ENCODE results near the gene RFFL. TPM values are rescaled to one million over a fixed set of nuclear protein-coding genes. Genes with fewer than 3 reads are reported as not detected.
A peak's percentile ranks its signal among the peaks of the same experiment; 100 is the strongest.

The RFFL gene
- total and polyA plus RNA-seq, 9 of the 15 experiments (the other 6 are each of a cell fraction or from before 2014, with no cell fraction given), result 3.4 to 18.1 (median 12.8) TPM

DNA sequence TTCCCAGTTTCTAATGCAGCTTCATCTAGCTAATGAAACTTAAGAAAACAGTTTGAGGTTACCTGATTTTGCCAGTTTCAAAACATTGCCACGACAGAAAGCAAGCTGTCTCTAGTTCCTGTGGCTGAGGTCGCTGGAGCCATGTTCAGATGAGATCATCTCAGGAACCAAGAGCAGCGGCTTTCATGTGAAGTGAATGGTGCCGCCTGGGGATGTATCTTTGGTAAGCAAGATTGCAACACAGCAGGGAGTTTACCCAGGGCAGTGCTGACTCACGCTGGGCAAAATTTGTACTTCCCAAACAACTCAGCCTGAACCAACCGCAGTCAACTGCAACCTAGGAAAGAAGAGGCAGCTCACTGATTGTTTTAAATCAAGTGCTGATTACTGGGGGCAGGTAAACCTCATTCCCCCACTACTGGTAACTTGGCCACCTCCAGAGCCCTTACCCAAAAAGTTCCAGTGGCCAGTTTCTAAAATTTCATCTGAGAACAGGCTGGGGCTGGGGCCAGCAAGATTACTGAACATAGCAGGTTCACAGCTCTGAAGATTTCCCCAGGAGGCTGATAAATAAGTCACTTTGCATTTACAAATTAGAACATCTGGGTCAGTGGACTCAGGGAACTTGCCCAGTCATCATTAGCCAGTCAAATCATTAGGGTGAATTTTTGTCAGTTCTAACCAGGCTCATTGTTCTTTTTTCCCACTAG lies at the start of gene RFFL (continued):
- TF ChIP-seq USF2 (CRISPR knock-in tag; IDR thresholded peaks at IDR 0.05) (no peak), HBP1 (CRISPR knock-in tag; IDR thresholded peaks at IDR 0.05) (no peak), SIX5 (IDR thresholded peaks at IDR 0.05; ENCODE audit: borderline replicate concordance in 1 of 2, insufficient read depth in 1 of 2, low read depth in 1 of 2, low read length in 2 of 2) (no peak), KLF10 (CRISPR knock-in tag; IDR thresholded peaks at IDR 0.05) (no peak), NFE2L1 (tag; IDR thresholded peaks at IDR 0.05; ENCODE audit: borderline replicate concordance, low read depth) (peak; percentile 2; the same call in 1 of the 2 replicates), HDAC2 (IDR thresholded peaks at IDR 0.05) (peak; percentile 80), SREBF2 (CRISPR knock-in tag; IDR thresholded peaks at IDR 0.05) (no peak), SAFB2 (IDR thresholded peaks at IDR 0.05; ENCODE audit: borderline replicate concordance, low read depth, low read length, severe bottlenecking) (no peak), GABPA (tag; conservative IDR thresholded peaks at IDR 0.05; ENCODE audit: low read depth) (peak; percentile 2), PHF21A (IDR thresholded peaks at IDR 0.05; ENCODE audit: borderline replicate concordance, low read depth) (no peak), ETS2 (tag; IDR thresholded peaks at IDR 0.05; ENCODE audit: borderline replicate concordance, poor library complexity, severe bottlenecking) (no peak), KAT2B (IDR thresholded peaks at IDR 0.05; ENCODE audit: low read depth, low read length) (no peak), MLLT1 (IDR thresholded peaks at IDR 0.05) (no peak), ZBTB11 (CRISPR knock-in tag; IDR thresholded peaks at IDR 0.05) (no peak), ZBTB43 (CRISPR knock-in tag; IDR thresholded peaks at IDR 0.05) (no peak), ELK3 (CRISPR knock-in tag; IDR thresholded peaks at IDR 0.05) (no peak)

All from K562 (cell line).